ENCODE results near the gene UMPS. TPM values are rescaled to one million over a fixed set of nuclear protein-coding genes. Genes with fewer than 3 reads are reported as not detected.
"Not testable (repeated sequence)": the region's sequence is repeated elsewhere in the genome, so short reads cannot be mapped to it uniquely, and the experiment has no call there.

UMPS gene
- total RNA-seq, 4 donors from 2014 or later, result 18.5 to 37.4 (median 25.5) TPM

DNA sequence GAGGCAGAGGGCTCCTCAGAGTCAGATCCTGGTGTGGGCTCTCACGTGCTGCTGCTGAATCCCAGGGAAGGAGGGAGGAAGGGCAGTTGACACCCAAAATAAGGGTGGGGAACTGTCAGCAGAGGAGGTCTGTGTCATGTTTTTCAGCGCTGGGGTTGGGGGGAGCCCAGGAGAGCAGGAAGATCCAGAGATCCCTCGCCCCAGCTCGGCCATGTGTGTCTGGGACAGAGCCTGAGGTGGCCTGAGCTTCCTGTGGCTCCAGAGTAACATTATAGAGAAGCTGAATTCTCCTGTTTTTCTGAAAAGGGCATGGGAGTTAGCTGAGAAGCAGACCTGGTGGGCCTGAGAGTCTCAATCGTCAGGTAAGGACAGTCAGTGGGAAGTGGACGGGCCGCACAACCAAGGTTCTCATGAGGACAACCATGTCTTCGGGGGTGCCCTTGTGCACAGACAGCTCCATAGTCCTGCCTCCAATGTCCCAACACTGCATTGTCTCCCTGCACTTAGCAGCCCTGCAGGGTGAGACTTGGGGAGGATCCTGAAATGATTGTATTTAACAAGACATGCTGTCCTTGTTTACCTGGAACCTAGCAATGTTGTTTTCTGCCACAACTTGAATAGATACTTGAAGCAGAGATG, 18.4 kb downstream of the UMPS start:
- WGBS, 2 donors, result 84 to 87% methylated on average over 8 of the region's 8 CpGs
- Histone ChIP-seq H3K9me3 (no peaks in the 10 kb centered on the region), H3K27ac (no peak overlapping the region), H3K4me1 (peaks cover 4 to 5% of the 10 kb centered on the region in 2 donors), H3K4me3 (replicated peaks in 1 of 3) (no peak overlapping the region), H3K36me3 (peaks cover 8 to 13% of the 10 kb centered on the region in 2 donors), H3K27me3 (no peaks in the 10 kb centered on the region)
- TF ChIP-seq POLR2A (IDR thresholded peaks at IDR 0.05), result no peak
- DNase-seq, result no peak
- intact Hi-C loops (cut with DNase I), result no loop called here

DNA sequence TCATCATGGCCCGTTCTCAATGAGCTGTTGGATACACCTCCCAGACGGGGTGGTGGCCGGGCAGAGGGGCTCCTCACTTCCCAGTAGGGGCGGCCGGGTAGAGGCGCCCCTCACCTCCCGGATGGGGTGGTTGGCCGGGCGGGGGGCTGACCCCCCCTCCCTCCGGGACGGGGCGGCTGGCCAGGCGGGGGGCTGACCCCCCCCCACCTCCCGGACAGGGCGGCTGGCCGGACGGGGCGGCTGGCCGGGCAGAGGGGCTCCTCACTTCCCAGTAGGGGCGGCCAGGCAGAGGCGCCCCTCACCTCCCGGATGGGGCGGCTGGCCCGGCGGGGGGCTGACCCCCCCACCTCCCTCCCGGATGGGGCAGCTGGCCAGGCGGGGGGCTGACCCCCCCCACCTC, 19.6 kb downstream of the UMPS start:
- H3K4me3 ChIP-seq (replicated peaks in 1 of 3); intact Hi-C loops (cut with DNase I); DNase-seq; H3K27me3 ChIP-seq; H3K27ac ChIP-seq; H3K9me3 ChIP-seq; H3K4me1 ChIP-seq; H3K36me3 ChIP-seq: not testable (repeated sequence)
- WGBS, 2 donors, result 59 to 67% methylated on average over 3 to 5 of the region's 27 CpGs

DNA sequence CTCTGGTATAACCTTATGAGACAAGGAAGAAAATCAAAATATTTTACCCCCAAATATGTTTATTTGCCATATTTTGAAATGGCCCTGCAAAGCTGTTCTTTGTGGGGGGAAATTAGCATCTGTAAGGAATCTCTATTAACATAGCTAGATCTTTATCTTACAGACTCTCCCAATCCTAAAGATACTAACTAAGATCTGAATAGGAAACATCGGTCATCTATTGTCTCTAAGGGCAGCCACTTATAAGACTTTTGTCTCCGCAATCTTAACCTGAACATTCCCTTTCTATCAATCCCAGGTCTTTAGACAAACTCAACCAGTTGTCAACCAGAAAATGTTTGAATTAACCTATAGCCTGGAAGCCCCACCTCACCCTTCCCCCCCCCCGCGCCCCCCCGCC, 21.2 kb downstream of the UMPS start:
- 63 to 75% methylated on average over 5 of the region's 5 CpGs for WGBS, 2 donors
- no peaks in the 10 kb centered on the region for H3K9me3 ChIP-seq
- intact Hi-C loops (cut with DNase I), result no loop called here

DNA sequence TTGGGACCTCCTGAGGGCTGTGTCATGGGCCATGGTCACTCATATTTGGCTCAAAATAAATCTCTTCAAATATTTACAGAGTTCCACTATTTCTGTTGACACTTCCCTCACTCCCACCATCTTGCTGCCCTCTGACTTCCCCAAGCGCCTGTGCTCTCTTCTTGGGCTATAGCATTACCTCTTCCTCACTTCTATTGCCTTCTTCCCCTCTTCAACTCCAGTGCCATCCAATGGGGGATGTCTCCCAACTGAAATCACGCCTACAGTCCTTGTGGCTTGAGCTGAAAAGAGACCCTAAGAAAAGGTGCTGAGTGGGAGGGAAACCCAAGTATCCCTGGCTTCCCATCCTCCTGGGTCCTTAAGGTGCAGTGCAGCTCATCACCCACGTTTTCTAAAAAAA, 21.8 kb downstream of the UMPS start:
- no peak for DNase-seq
- intact Hi-C loops (cut with DNase I), result no loop called here
- no peak overlapping the region for H3K4me3 ChIP-seq (replicated peaks in 1 of 3)
- no peaks in the 10 kb centered on the region for H3K9me3 ChIP-seq
- no peaks in the 10 kb centered on the region for H3K27me3 ChIP-seq
- H3K27ac ChIP-seq, result no peak overlapping the region
- 88 to 91% methylated on average over 3 of the region's 3 CpGs for WGBS, 2 donors
- H3K36me3 ChIP-seq, result no peaks in the 10 kb centered on the region
- peaks cover 4 to 5% of the 10 kb centered on the region in 2 donors for H3K4me1 ChIP-seq
- no peak for TF ChIP-seq POLR2A (IDR thresholded peaks at IDR 0.05)
- TF ChIP-seq, protein P1, sequence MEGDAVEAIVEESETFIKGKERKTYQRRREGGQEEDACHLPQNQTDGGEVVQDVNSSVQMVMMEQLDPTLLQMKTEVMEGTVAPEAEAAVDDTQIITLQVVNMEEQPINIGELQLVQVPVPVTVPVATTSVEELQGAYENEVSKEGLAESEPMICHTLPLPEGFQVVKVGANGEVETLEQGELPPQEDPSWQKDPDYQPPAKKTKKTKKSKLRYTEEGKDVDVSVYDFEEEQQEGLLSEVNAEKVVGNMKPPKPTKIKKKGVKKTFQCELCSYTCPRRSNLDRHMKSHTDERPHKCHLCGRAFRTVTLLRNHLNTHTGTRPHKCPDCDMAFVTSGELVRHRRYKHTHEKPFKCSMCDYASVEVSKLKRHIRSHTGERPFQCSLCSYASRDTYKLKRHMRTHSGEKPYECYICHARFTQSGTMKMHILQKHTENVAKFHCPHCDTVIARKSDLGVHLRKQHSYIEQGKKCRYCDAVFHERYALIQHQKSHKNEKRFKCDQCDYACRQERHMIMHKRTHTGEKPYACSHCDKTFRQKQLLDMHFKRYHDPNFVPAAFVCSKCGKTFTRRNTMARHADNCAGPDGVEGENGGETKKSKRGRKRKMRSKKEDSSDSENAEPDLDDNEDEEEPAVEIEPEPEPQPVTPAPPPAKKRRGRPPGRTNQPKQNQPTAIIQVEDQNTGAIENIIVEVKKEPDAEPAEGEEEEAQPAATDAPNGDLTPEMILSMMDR (IDR thresholded peaks at IDR 0.05), result no peak

More for the DNA sequence above, 21.2 kb downstream of the UMPS start:
- Histone ChIP-seq H3K4me1 (peaks cover 4 to 5% of the 10 kb centered on the region in 2 donors), H3K27me3 (no peaks in the 10 kb centered on the region), H3K27ac (no peak overlapping the region), H3K36me3 (no peaks in the 10 kb centered on the region), H3K4me3 (replicated peaks in 1 of 3) (no peak overlapping the region)
- TF ChIP-seq POLR2A (IDR thresholded peaks at IDR 0.05), result no peak
- TF ChIP-seq, protein P1 (IDR thresholded peaks at IDR 0.05), result no peak
- no peak for DNase-seq

DNA sequence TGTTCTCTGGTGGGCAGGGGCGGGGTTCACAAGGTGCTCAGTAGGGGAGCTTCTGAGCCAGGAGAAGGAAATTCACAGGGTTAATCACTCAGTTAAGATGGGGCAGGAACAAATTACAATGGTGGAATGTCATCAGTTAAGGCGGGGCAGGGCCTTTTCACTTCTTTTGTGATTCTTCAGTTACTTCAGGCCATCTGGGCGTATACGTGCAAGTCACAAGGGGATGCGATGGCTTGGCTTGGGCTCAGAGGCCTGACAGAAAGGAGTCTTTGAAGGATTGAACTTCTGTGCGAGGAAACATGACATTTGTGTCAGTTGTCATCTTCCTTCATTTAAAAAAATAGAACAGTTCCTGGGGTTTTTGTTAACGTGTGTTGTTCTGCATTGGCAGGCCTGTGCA, 27.7 kb downstream of the UMPS start:
- H3K4me3 ChIP-seq (replicated peaks in 1 of 3); H3K27ac ChIP-seq; H3K27me3 ChIP-seq; H3K36me3 ChIP-seq; H3K9me3 ChIP-seq; DNase-seq; intact Hi-C loops (cut with DNase I); H3K4me1 ChIP-seq: not testable (repeated sequence)
- 86 to 89% methylated on average over 7 of the region's 7 CpGs for WGBS, 2 donors

DNA sequence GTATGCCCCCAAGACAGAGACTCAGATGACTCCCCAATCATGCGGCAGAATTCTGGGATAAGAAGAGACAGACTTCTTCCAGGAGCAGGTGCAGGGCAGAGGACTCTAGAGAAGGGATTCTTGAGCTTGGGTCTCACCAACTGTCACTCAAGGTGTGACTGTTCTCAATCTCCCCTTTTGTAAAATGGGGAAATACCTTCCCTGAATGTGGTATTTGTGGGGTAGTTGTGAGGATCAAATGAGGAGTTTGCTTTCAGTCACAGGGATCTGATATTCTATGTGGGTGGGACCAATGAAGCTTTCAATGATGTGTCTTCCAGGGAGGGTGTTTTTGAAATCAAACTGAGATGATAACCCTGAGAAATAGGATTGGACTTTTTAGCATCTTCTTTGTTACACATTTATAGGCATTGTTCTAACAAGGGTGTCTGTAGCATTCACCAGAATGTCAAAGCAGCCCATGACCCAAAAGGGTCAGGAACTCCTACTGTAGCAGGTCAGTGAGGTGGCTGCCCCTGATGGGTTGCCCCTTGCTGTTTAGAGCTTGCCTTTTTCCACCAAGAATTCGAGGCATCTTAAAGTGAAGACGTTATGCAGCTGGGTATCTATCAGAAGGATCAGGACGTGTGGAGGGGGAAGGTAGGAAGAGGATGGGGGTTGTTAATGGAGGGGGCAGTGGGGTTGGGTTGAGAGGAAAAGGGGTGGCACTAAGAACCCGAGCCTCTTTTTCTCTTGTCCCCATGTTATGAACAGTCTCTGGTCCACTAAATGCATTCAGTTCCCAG, 28.8 kb downstream of the UMPS start:
- Histone ChIP-seq H3K36me3 (peaks cover 0 to 6% of the 10 kb centered on the region in 2 donors), H3K4me3 (replicated peaks in 1 of 3) (no peak overlapping the region), H3K27ac (no peak overlapping the region), H3K27me3 (no peaks in the 10 kb centered on the region), H3K4me1 (peaks cover 3 to 5% of the 10 kb centered on the region in 2 donors), H3K9me3 (no peaks in the 10 kb centered on the region)
- DNase-seq, result no peak
- TF ChIP-seq, protein P1 (IDR thresholded peaks at IDR 0.05), result no peak
- no peak for TF ChIP-seq POLR2A (IDR thresholded peaks at IDR 0.05)
- intact Hi-C loops (cut with DNase I), result no loop called here
- WGBS, 2 donors, result 66 to 70% methylated on average over 5 of the region's 5 CpGs
